Mucosa of descending colon (tissue), 3 donors: ENCODE results near the gene LAMTOR5. TPM values are rescaled to one million over a fixed set of nuclear protein-coding genes. Genes with fewer than 3 reads are reported as not detected.

Experiments
- ATAC-seq: fragments of 200-7000 bp; cut with Tn5 transposase; one replicate; pipeline ENCODE4 v1.9.1; 2020; ENCODE audit warnings: mild to moderate bottlenecking, moderate library complexity
- DNase-seq, 3 donors: peaks; one replicate each; pipeline ENCODE4 v3.0.0-alpha.2; 2020
- H3K36me3 ChIP-seq: fragments of 200-600 bp; one replicate; pipeline ENCODE4 v1.8.0; 2021; ENCODE audit warnings: low read depth, mild to moderate bottlenecking
- H3K4me1 ChIP-seq: fragments of 200-600 bp; one replicate; pipeline ENCODE4 v1.8.0; 2021; ENCODE audit warnings: low read depth, mild to moderate bottlenecking
- H3K4me3 ChIP-seq: fragments of 200-600 bp; one replicate; pipeline ENCODE4 v1.8.0; 2021; ENCODE audit warnings: mild to moderate bottlenecking
- H3K9me3 ChIP-seq: fragments of 200-600 bp; one replicate; pipeline ENCODE4 v1.8.0; 2021; ENCODE audit warnings: mild to moderate bottlenecking
- intact Hi-C, 2 donors: fragments of 100-400 bp; cut with DNase I in 1 of 2; cut with micrococcal nuclease in 1 of 2; formaldehyde crosslinking; loops; one replicate each; pipeline versions ENCODE4 v1.11.0 to v1.11.1; 2022; cut with DNase I, micrococcal nuclease
- total RNA-seq, 3 donors: library from RNA; stranded (reverse); fragmentation: NEBNext Ultra II Directional in 2 of 3; extraction: Animal tissue kit (Norgen Biotek cat#: 25700) in 2 of 3; gene quantifications; one replicate each; pipeline versions ENCODE4 v1.2.1 to v1.2.4, GENCODE V29; 2021 to 2023
- TF ChIP-seq, protein P1 (sequence below): fragments of 200-600 bp; IDR thresholded peaks from one replicate; pipeline ENCODE4 v1.8.0; 2022; ENCODE audit warnings: antibody characterized with exemption, mild to moderate bottlenecking
- donor health status: DM: no; HTN: no; CAD: no; lungs with moderate emphysema.
- donor health status: DM: no; HTN: no; CAD: no.
- donor health status: DM: no; HTN: yes; CAD: no.

LAMTOR5 gene
- total RNA-seq, 3 donors from 2014 or later: 95.3 to 114 (median 108) TPM

DNA sequence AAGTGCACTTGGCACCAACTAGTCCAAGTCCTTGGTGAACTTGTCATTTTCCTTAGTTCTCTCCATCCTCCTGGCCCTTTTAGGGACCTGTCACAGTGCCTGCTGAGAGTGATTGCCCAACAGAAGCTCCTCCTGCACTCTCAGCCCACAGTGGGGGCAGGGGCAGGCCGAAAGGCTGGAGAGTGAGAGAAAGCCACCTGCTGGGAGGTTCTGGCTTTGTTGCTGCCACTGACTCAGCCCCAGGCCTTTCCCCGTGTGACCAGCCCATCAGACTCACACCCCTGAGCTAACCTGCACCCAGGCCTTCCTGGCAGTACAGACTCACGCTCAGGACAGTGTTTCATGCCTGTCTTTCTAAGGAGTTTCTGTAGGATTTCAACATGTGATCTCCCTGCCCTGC, 26.3 kb upstream of the LAMTOR5 start:
- ATAC-seq: peak; percentile 57
- TF ChIP-seq, protein P1, sequence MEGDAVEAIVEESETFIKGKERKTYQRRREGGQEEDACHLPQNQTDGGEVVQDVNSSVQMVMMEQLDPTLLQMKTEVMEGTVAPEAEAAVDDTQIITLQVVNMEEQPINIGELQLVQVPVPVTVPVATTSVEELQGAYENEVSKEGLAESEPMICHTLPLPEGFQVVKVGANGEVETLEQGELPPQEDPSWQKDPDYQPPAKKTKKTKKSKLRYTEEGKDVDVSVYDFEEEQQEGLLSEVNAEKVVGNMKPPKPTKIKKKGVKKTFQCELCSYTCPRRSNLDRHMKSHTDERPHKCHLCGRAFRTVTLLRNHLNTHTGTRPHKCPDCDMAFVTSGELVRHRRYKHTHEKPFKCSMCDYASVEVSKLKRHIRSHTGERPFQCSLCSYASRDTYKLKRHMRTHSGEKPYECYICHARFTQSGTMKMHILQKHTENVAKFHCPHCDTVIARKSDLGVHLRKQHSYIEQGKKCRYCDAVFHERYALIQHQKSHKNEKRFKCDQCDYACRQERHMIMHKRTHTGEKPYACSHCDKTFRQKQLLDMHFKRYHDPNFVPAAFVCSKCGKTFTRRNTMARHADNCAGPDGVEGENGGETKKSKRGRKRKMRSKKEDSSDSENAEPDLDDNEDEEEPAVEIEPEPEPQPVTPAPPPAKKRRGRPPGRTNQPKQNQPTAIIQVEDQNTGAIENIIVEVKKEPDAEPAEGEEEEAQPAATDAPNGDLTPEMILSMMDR: no peak
- Histone ChIP-seq H3K4me3 (no peak overlapping the region), H3K36me3 (no peaks in the 10 kb centered on the region), H3K9me3 (no peaks in the 10 kb centered on the region), H3K4me1 (no peaks in the 10 kb centered on the region)
- peak in 1 of 3 donors; percentile 3 for DNase-seq
- intact Hi-C loops: no loop called here

DNA sequence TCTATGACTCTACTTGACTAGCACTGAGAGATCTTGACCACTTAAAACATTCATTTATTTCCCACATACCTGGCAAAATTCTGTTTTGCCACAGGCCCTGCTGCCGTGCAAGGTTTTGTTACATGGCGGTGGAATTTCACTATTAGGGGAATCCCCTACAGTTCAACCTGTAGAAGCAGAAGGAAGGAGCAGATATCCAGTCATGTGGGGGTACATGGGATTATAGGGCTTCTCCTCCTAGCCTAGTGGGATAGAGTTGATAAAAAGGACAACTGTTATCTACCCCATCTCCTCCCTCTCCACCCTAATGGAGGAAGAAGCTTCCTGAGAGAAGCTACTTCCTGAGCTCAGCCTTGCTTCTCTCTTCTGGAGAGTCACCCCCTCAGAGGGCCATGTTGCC, 25.7 kb upstream of the LAMTOR5 start:
- H3K4me3 ChIP-seq: no peak overlapping the region
- no peaks in the 10 kb centered on the region for H3K4me1 ChIP-seq
- TF ChIP-seq, protein P1: no peak
- no peak for DNase-seq
- intact Hi-C loops: no loop called here
- no peak for ATAC-seq
- H3K9me3 ChIP-seq: no peaks in the 10 kb centered on the region
- no peaks in the 10 kb centered on the region for H3K36me3 ChIP-seq

DNA sequence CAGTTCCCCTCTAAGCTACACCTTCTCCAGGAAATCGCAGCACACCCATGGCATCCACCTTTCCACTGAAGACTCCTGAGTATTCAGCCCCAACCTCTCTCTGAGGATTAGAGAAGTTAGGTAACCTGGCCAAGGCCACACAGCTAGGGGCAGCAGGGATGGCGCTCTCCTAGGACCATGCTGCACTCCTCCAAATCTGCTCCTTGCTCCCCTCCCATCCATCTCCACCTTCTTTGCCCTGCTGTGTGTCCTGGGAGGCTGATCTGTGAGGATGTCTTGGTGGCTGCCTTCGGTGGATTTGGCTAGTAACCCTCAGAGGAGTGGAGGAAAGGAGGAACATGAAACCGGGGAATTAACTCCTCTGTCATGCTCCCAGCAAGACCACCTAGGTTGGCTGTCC, 23.4 kb upstream of the LAMTOR5 start:
- TF ChIP-seq, protein P1: no peak
- Histone ChIP-seq H3K9me3 (no peaks in the 10 kb centered on the region), H3K36me3 (no peaks in the 10 kb centered on the region), H3K4me3 (no peak overlapping the region), H3K4me1 (no peaks in the 10 kb centered on the region)
- intact Hi-C loops: no loop called here
- ATAC-seq: no peak
- no peak for DNase-seq

DNA sequence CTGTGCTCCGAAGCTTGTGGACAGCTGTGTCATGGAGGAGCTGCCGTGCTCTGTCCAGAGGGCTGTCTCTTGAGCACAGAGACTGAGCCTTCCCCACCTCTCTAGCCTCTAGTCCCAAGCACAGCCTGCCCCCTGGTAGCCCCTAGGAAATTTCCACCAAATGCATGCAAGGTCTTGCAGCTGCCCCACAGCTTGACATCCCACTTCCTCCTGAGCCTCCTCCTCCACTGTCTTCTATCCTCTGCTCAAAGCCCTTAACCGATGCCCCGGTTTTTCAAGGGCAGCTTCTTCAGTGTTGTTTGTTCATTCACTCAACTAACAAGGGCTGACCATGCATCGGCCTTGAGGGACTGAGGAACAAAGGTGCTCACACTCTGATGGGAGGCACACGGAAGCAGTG, 22.9 kb upstream of the LAMTOR5 start:
- ATAC-seq (no peak), DNase-seq (no peak)
- intact Hi-C loops: no loop called here
- H3K4me3 ChIP-seq: no peak overlapping the region
- no peaks in the 10 kb centered on the region for H3K9me3 ChIP-seq
- H3K4me1 ChIP-seq: no peaks in the 10 kb centered on the region
- H3K36me3 ChIP-seq: no peaks in the 10 kb centered on the region
- TF ChIP-seq, protein P1: no peak

DNA sequence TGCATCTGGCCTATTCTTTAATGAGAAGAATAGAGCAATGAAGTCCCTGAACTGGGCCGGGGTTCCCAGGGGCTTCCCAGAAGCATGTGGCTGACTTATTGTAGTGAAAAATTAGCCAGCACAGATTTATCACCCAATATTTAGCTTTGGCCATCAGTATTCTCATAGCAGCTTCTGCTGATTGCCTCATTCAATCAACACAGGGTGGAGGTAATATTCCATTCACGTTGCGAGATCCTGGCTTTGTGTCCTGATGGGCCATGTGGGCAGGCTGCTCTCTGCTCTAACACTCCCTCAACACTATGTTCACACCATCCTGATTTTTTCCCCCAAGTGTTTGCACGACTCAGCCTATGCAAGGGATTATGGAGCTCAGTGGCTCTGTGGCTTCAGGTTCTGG, 21.5 kb upstream of the LAMTOR5 start:
- no peaks in the 10 kb centered on the region for H3K9me3 ChIP-seq
- H3K4me1 ChIP-seq: no peaks in the 10 kb centered on the region
- intact Hi-C loops: no loop called here
- no peak overlapping the region for H3K4me3 ChIP-seq
- no peak for ATAC-seq
- DNase-seq: no peak
- TF ChIP-seq, protein P1: no peak
- H3K36me3 ChIP-seq: no peaks in the 10 kb centered on the region

DNA sequence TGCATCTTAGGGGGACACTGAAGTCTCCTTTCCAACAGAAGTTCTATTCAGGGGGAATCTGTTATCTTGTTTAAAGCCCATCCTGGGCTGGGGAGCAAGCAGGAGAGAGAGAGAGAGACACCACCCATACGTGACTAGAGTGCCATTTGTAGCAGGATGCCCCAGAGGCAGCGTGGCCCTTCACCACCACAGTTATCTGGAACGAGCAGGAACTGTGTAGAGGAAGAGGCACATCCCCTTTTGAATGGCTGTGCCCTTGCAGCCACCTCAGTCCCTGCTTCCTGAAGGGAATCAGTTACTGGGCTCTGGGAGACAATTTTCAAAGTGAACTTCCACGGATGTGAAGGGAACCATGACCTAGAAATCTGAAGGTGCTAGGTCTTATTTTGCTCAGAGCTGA, 19.4 kb upstream of the LAMTOR5 start:
- Histone ChIP-seq H3K36me3 (no peaks in the 10 kb centered on the region), H3K4me1 (no peaks in the 10 kb centered on the region), H3K9me3 (no peaks in the 10 kb centered on the region), H3K4me3 (no peak overlapping the region)
- no peak for DNase-seq
- ATAC-seq: no peak
- TF ChIP-seq, protein P1: no peak
- intact Hi-C loops: no loop called here
